ENCODE measurements around the gene KLF14. TPM values are rescaled to one million over a fixed set of nuclear protein-coding genes. Genes with fewer than 3 reads are reported as not detected.
A peak's percentile ranks its signal among the peaks of the same experiment; 100 is the strongest.

Gene KLF14
- polyA plus RNA-seq, 1 experiment, result not detected

- Histone ChIP-seq H3K27me3 (ENCODE audit: control insufficient read depth, insufficient read depth, low read length) (peaks cover 67% of the 10 kb centered on the region), H3K27ac (ENCODE audit: low read depth, low read length) (no peak overlapping the region), H3K4me3 (ENCODE audit: low read depth, low read length) (peak overlapping the region; percentile 60; the same call in 1 of the 2 replicates), H3K9me3 (ENCODE audit: control insufficient read depth, insufficient read depth, low read length) (peaks cover 24% of the 10 kb centered on the region)
- no peak for DNase-seq (ENCODE audit: low read depth, low spot score)
- no peak for TF ChIP-seq CTCF (IDR thresholded peaks at IDR 0.05; ENCODE audit: low read depth, low read length)
- ChIA-PET POLR2A (no interaction called here), CTCF (interaction anchor here (1.0 kb wide), 1 partner anchor 99 kb away, joined by 3 read pairs; no protein-coding TSS in a partner anchor)
These were observed 752 bp downstream of the KLF14 start for GRCh38 chr7:130732980-130733930.

- no peak for TF ChIP-seq CTCF (IDR thresholded peaks at IDR 0.05; ENCODE audit: low read depth, low read length)
- H3K4me3 ChIP-seq (ENCODE audit: low read depth, low read length), result no peak overlapping the region
- DNase-seq (ENCODE audit: low read depth, low spot score), result no peak
- ChIA-PET CTCF (interaction anchor here (0.6 to 4.9 kb wide), 4 partner anchors 10 to 713 kb away, joined by 3 to 44 read pairs (median 4); partner anchors contain the start of gene KLF14), POLR2A (no interaction called here)
- peaks cover 12% of the 10 kb centered on the region for H3K27me3 ChIP-seq (ENCODE audit: control insufficient read depth, insufficient read depth, low read length)
- H3K9me3 ChIP-seq (ENCODE audit: control insufficient read depth, insufficient read depth, low read length), result no peaks in the 10 kb centered on the region
- H3K27ac ChIP-seq (ENCODE audit: low read depth, low read length), result no peak overlapping the region
These were observed 10.2 kb downstream of the KLF14 start for GRCh38 chr7:130723784-130724183.

- H3K4me3 ChIP-seq (ENCODE audit: low read depth, low read length), result no peak overlapping the region
- CTCF ChIA-PET, result interaction anchor here (0.5 to 4.9 kb wide), 8 partner anchors 237 to 684 kb away, joined by 3 to 44 read pairs (median 4); partner anchors contain the start of gene TMEM209
- H3K9me3 ChIP-seq (ENCODE audit: control insufficient read depth, insufficient read depth, low read length), result no peaks in the 10 kb centered on the region
- H3K27me3 ChIP-seq (ENCODE audit: control insufficient read depth, insufficient read depth, low read length), result peaks cover 8% of the 10 kb centered on the region
- peak; percentile 71 for TF ChIP-seq CTCF (IDR thresholded peaks at IDR 0.05; ENCODE audit: low read depth, low read length)
- H3K27ac ChIP-seq (ENCODE audit: low read depth, low read length), result no peak overlapping the region
- DNase-seq (ENCODE audit: low read depth, low spot score), result peak; percentile 7
- POLR2A ChIA-PET, result no interaction called here
These were observed 12.3 kb downstream of the KLF14 start for GRCh38 chr7:130721486-130722277.

- no peak overlapping the region for H3K27ac ChIP-seq (ENCODE audit: low read depth, low read length)
- DNase-seq (ENCODE audit: low read depth, low spot score), result no peak
- H3K4me3 ChIP-seq (ENCODE audit: low read depth, low read length), result no peak overlapping the region
- TF ChIP-seq CTCF (IDR thresholded peaks at IDR 0.05; ENCODE audit: low read depth, low read length), result no peak
- CTCF ChIA-PET, result interaction anchor here (1.3 kb wide), 1 partner anchor 647 kb away, joined by 3 read pairs; no protein-coding TSS in a partner anchor
- H3K27me3 ChIP-seq (ENCODE audit: control insufficient read depth, insufficient read depth, low read length), result peaks cover 21% of the 10 kb centered on the region
- POLR2A ChIA-PET, result no interaction called here
- H3K9me3 ChIP-seq (ENCODE audit: control insufficient read depth, insufficient read depth, low read length), result no peaks in the 10 kb centered on the region
These were observed 14.5 kb downstream of the KLF14 start for GRCh38 chr7:130719541-130719940.

Measured in AG04450 (cell line).